Right cardiac atrium (tissue), 5 donors: ENCODE data around the gene LRMDA. TPM values are rescaled to one million over a fixed set of nuclear protein-coding genes. Genes with fewer than 3 reads are reported as not detected.
A peak's percentile ranks its signal among the peaks of the same experiment; 100 is the strongest.

Source experiments
- ATAC-seq, 2 donors: fragments of 200-7000 bp; cut with Tn5 transposase; one replicate each; pipeline versions ENCODE4 v1.8.0 to v1.9.1; 2020; ENCODE audit warnings: moderate library complexity in 2 of 2, mild to moderate bottlenecking in 1 of 2
- DNase-seq, 3 donors: peaks; one replicate each; pipeline ENCODE4 v3.0.0-alpha.2; 2020
- H3K27ac ChIP-seq: one replicate; pipeline ENCODE4 v1.5.1; 2013; ENCODE audit warnings: mild to moderate bottlenecking, low read length, control low read depth, moderate library complexity
- H3K27me3 ChIP-seq: one replicate; pipeline ENCODE4 v1.6.1; 2013; ENCODE audit not compliant: control insufficient read depth, insufficient read depth
- H3K4me1 ChIP-seq: one replicate; pipeline ENCODE4 v1.6.1; 2013; ENCODE audit warnings: low read length; ENCODE audit not compliant: control insufficient read depth, insufficient read depth
- H3K4me3 ChIP-seq: one replicate; pipeline ENCODE4 v1.5.1; 2013; ENCODE audit warnings: low read length, control low read depth
- H3K9me3 ChIP-seq: one replicate; pipeline ENCODE4 v1.6.1; 2013; ENCODE audit warnings: low read length; ENCODE audit not compliant: control insufficient read depth
- WGBS: extraction: QIAGEN DNeasy Blood & Tissue Kit; methylation state at CpG from one replicate; pipeline ENCODE4 v1.1.7; 2013; 5-methylcytosine and 5-hydroxymethylcytosine counted together
- intact Hi-C, 4 donors: fragments of 100-400 bp; cut with DNase I; formaldehyde crosslinking; loops; one replicate each; pipeline versions ENCODE4 v1.11.0 to v1.14.0; 2022 to 2023
- polyA plus RNA-seq: library from polyadenylated mRNA; stranded (reverse); fragments of 200-250 nt; gene quantifications from one replicate; pipeline ENCODE4 v1.2.3, GENCODE V29; 2013
- total RNA-seq, 4 donors: library from RNA; stranded (reverse); fragmentation: NEBNext Ultra II Directional; extraction: Animal tissue kit (Norgen Biotek cat#: 25700); gene quantifications; one replicate each; pipeline ENCODE4 v1.2.1, GENCODE V29; 2021
- donor health status: healthy with polysubstance abuse.
- donor health status: DM: no; HTN: yes; CAD: no.
- donor health status: DM: no; HTN: no; CAD: no.
- donor health status: DM: no; HTN: yes; CAD: no; lungs with severe emphysema.
- donor health status: DM: yes; HTN: yes; CAD: no.

LRMDA gene
- total and polyA plus RNA-seq, 5 donors: 42.7 to 97.9 (median 48.8) TPM

GRCh38 chr10:76150876-76151288 is 719.5 kb downstream of the LRMDA start:
- Histone ChIP-seq H3K4me1 (peaks cover 3% of the 10 kb centered on the region), H3K9me3 (no peaks in the 10 kb centered on the region), H3K27ac (peak overlapping the region; percentile 36), H3K27me3 (no peaks in the 10 kb centered on the region), H3K4me3 (no peak overlapping the region)
- WGBS: 59% methylated on average over 7 of the region's 7 CpGs
- DNase-seq: no peak
- no peak for ATAC-seq
- intact Hi-C loops: no loop called here

GRCh38 chr10:76152186-76152585 is 720.8 kb downstream of the LRMDA start:
- no peak for ATAC-seq
- Histone ChIP-seq H3K27ac (no peak overlapping the region), H3K4me3 (no peak overlapping the region), H3K9me3 (no peaks in the 10 kb centered on the region), H3K4me1 (peaks cover 3% of the 10 kb centered on the region), H3K27me3 (no peaks in the 10 kb centered on the region)
- no peak for DNase-seq
- 89% methylated on average over 1 of the region's 1 CpG for WGBS
- intact Hi-C loops: no loop called here

GRCh38 chr10:76155961-76156360 is 724.5 kb downstream of the LRMDA start:
- no peaks in the 10 kb centered on the region for H3K9me3 ChIP-seq
- no peaks in the 10 kb centered on the region for H3K4me1 ChIP-seq
- no peak for DNase-seq
- no peak for ATAC-seq
- intact Hi-C loops: no loop called here
- no peak overlapping the region for H3K4me3 ChIP-seq
- 82% methylated on average over 1 of the region's 1 CpG for WGBS
- H3K27me3 ChIP-seq: no peaks in the 10 kb centered on the region
- H3K27ac ChIP-seq: no peak overlapping the region

- DNase-seq (no peak), ATAC-seq (no peak)
- 59% methylated on average over 12 of the region's 12 CpGs for WGBS
- H3K27ac ChIP-seq: no peak overlapping the region
- no peaks in the 10 kb centered on the region for H3K4me1 ChIP-seq
- no peak overlapping the region for H3K4me3 ChIP-seq
- no peaks in the 10 kb centered on the region for H3K27me3 ChIP-seq
- intact Hi-C loops: no loop called here
- no peaks in the 10 kb centered on the region for H3K9me3 ChIP-seq
Measured at GRCh38 chr10:76160446-76161300, 729.2 kb downstream of the LRMDA start.

- Histone ChIP-seq H3K4me1 (no peaks in the 10 kb centered on the region), H3K4me3 (no peak overlapping the region), H3K27me3 (no peaks in the 10 kb centered on the region), H3K27ac (no peak overlapping the region), H3K9me3 (no peaks in the 10 kb centered on the region)
- ATAC-seq (no peak), DNase-seq (no peak)
- intact Hi-C loops: no loop called here
- WGBS: 70% methylated on average over 7 of the region's 7 CpGs
Measured at GRCh38 chr10:76161301-76161582, 729.8 kb downstream of the LRMDA start.

- no peak overlapping the region for H3K4me3 ChIP-seq
- H3K9me3 ChIP-seq: no peaks in the 10 kb centered on the region
- WGBS: 96% methylated on average over 1 of the region's 1 CpG
- DNase-seq (no peak), ATAC-seq (no peak)
- intact Hi-C loops: no loop called here
- H3K4me1 ChIP-seq: no peaks in the 10 kb centered on the region
- no peaks in the 10 kb centered on the region for H3K27me3 ChIP-seq
- H3K27ac ChIP-seq: no peak overlapping the region
Measured at GRCh38 chr10:76168437-76168836, 737.0 kb downstream of the LRMDA start.

GRCh38 chr10:76169246-76169645 is 737.8 kb downstream of the LRMDA start:
- no peak overlapping the region for H3K4me3 ChIP-seq
- H3K4me1 ChIP-seq: no peaks in the 10 kb centered on the region
- H3K27ac ChIP-seq: no peak overlapping the region
- intact Hi-C loops: no loop called here
- ATAC-seq (no peak), DNase-seq (no peak)
- H3K27me3 ChIP-seq: no peaks in the 10 kb centered on the region
- no peaks in the 10 kb centered on the region for H3K9me3 ChIP-seq
- WGBS: 93% methylated on average over 2 of the region's 2 CpGs

- H3K9me3 ChIP-seq: no peaks in the 10 kb centered on the region
- 93% methylated on average over 2 of the region's 2 CpGs for WGBS
- H3K27ac ChIP-seq: no peak overlapping the region
- H3K4me1 ChIP-seq: no peaks in the 10 kb centered on the region
- no peak for ATAC-seq
- DNase-seq: no peak
- no peak overlapping the region for H3K4me3 ChIP-seq
- H3K27me3 ChIP-seq: no peaks in the 10 kb centered on the region
- intact Hi-C loops: no loop called here
Measured at GRCh38 chr10:76172020-76172419, 740.6 kb downstream of the LRMDA start.

GRCh38 chr10:76175533-76176165 is 744.2 kb downstream of the LRMDA start:
- 79% methylated on average over 9 of the region's 9 CpGs for WGBS
- H3K9me3 ChIP-seq: no peaks in the 10 kb centered on the region
- no peaks in the 10 kb centered on the region for H3K4me1 ChIP-seq
- H3K27me3 ChIP-seq: no peaks in the 10 kb centered on the region
- H3K27ac ChIP-seq: no peak overlapping the region
- DNase-seq: no peak
- intact Hi-C loops: no loop called here
- peak in 1 of 2 donors; percentile 50 for ATAC-seq
- H3K4me3 ChIP-seq: no peak overlapping the region

GRCh38 chr10:76176166-76176550 is 744.7 kb downstream of the LRMDA start:
- Histone ChIP-seq H3K27me3 (no peaks in the 10 kb centered on the region), H3K4me3 (no peak overlapping the region), H3K4me1 (no peaks in the 10 kb centered on the region), H3K27ac (no peak overlapping the region), H3K9me3 (no peaks in the 10 kb centered on the region)
- peak in 1 of 2 donors; percentile 24 for ATAC-seq
- DNase-seq: no peak
- 75% methylated on average over 9 of the region's 9 CpGs for WGBS
- intact Hi-C loops: no loop called here

GRCh38 chr10:76177936-76178335 is 746.5 kb downstream of the LRMDA start:
- H3K9me3 ChIP-seq: no peaks in the 10 kb centered on the region
- ATAC-seq (no peak), DNase-seq (no peak)
- H3K4me3 ChIP-seq: no peak overlapping the region
- H3K4me1 ChIP-seq: no peaks in the 10 kb centered on the region
- H3K27me3 ChIP-seq: no peaks in the 10 kb centered on the region
- intact Hi-C loops: no loop called here
- WGBS: 99% methylated on average over 2 of the region's 2 CpGs
- no peak overlapping the region for H3K27ac ChIP-seq
